Measurements from ENCODE around the gene INPP5A. TPM values are rescaled to one million over a fixed set of nuclear protein-coding genes. Genes with fewer than 3 reads are reported as not detected.

Gene INPP5A
- total RNA-seq, 1 donor from 2014 or later, result 30.6 TPM

DNA sequence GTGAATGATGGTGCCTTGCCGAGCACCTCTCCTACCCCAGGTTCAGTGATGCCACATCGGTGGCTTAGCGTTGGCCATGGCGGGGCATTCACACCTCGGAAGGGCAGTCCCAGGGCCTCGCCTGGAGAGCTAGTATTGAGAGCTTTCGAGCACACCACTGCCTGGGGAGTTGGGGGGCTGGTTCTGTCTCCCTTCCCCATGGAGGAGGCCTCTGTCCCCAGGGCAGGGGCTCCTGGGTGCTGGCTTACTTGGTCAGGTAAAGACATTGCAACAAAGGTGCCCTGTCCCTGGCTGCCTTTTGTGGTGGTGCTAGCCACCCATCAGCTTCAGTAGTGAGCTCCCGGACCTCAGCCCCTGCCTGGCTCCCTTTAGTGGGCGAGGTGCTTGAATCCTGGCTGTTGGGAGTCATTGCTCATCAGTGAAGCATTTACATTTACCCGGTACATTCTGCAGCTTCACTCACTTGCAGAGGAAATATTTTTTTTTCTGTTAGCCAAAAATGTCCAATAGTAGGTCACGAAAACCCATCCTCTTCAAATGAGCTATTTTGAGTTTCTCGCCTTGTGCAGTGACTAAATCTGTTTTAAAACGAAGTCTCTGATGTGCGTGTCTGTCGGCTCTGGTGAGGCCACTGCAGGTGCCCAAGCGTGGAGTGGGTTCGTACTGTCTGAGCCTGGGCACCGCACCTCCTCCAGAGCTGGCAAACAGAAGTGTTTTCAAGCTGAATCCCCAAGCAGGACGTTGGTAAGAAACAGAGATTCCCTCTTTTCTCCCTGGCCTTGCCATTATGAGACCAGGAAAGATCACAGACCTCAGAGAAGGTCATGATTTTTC, 95.5 kb downstream of the INPP5A start:
- no peaks in the 10 kb centered on the region for H3K27me3 Mint-ChIP-seq
- TF ChIP-seq, protein P1, sequence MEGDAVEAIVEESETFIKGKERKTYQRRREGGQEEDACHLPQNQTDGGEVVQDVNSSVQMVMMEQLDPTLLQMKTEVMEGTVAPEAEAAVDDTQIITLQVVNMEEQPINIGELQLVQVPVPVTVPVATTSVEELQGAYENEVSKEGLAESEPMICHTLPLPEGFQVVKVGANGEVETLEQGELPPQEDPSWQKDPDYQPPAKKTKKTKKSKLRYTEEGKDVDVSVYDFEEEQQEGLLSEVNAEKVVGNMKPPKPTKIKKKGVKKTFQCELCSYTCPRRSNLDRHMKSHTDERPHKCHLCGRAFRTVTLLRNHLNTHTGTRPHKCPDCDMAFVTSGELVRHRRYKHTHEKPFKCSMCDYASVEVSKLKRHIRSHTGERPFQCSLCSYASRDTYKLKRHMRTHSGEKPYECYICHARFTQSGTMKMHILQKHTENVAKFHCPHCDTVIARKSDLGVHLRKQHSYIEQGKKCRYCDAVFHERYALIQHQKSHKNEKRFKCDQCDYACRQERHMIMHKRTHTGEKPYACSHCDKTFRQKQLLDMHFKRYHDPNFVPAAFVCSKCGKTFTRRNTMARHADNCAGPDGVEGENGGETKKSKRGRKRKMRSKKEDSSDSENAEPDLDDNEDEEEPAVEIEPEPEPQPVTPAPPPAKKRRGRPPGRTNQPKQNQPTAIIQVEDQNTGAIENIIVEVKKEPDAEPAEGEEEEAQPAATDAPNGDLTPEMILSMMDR (IDR thresholded peaks at IDR 0.05; ENCODE audit: unreplicated experiment), result no peak
- H3K4me3 Mint-ChIP-seq (ENCODE audit: low read depth), result no peak overlapping the region
- no peak for DNase-seq (ENCODE audit: low spot score, unreplicated experiment)
- H3K36me3 Mint-ChIP-seq (ENCODE audit: insufficient read depth), result no peaks in the 10 kb centered on the region
- peaks cover 3% of the 10 kb centered on the region for H3K4me1 Mint-ChIP-seq (ENCODE audit: low read depth)
- H3K27ac Mint-ChIP-seq, result no peak overlapping the region
- H3K9me3 Mint-ChIP-seq (ENCODE audit: low read depth), result no peaks in the 10 kb centered on the region

DNA sequence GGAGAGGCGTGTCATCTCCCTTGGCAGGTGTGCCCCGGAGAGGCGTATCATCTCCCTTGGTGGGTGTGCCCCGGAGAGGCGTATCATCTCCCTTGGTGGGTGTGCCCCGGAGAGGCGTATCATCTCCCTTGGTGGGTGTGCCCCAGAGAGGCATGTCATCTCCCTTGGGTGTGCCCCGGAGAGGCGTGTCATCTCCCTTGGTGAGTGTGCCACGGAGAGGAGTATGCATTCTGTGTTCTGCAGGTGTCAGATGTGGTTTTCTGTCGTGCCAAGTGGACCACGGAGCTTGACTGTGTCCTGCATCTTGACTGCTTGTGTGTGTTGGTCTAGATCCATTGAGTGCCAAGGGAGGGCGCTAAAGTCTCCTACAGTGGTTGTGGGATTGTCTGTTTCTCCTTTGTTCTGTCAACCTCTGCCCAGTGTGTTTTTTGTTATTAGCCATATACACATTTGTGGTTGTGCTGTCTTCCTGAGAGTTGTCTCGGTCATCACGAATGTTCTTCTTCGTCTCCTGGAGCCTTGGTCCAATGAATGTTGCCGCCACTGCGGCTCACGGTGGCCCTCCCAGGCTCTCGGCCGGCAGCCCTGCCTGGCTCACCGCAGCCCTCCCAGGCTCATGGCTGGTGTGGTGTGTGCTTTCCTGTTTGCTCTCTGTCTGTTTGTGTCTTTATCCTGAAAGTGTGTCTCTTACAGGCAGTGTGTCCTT, 96.8 kb downstream of the INPP5A start:
- no peaks in the 10 kb centered on the region for H3K27me3 Mint-ChIP-seq
- no peaks in the 10 kb centered on the region for H3K36me3 Mint-ChIP-seq (ENCODE audit: insufficient read depth)
- TF ChIP-seq, protein P1 (IDR thresholded peaks at IDR 0.05; ENCODE audit: unreplicated experiment), result peak; percentile 7
- no peak overlapping the region for H3K4me3 Mint-ChIP-seq (ENCODE audit: low read depth)
- peaks cover 2% of the 10 kb centered on the region for H3K4me1 Mint-ChIP-seq (ENCODE audit: low read depth)
- no peak overlapping the region for H3K27ac Mint-ChIP-seq
- no peak for DNase-seq (ENCODE audit: low spot score, unreplicated experiment)
- no peaks in the 10 kb centered on the region for H3K9me3 Mint-ChIP-seq (ENCODE audit: low read depth)

DNA sequence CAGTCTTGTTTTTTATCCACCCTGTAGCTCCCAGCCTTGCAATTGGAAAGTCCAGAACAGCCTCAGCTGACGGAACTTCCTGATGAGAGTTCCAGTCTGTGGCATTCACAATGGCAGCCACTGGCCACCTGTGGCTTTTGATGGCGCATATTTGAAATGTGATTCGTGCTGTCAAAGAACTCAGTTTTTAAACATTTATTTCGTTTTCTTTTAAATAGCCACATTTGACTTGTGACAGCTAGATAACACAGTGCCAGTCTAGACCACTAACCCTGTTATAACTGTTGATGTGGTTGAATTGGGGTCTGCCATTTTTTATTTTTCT, 97.3 kb downstream of the INPP5A start:
- DNase-seq (ENCODE audit: low spot score, unreplicated experiment), result no peak
- Mint-ChIP-seq H3K4me3 (ENCODE audit: low read depth) (no peak overlapping the region), H3K4me1 (ENCODE audit: low read depth) (peaks cover 2% of the 10 kb centered on the region), H3K9me3 (ENCODE audit: low read depth) (no peaks in the 10 kb centered on the region), H3K27ac (no peak overlapping the region), H3K36me3 (ENCODE audit: insufficient read depth) (no peaks in the 10 kb centered on the region), H3K27me3 (no peaks in the 10 kb centered on the region)
- TF ChIP-seq, protein P1 (IDR thresholded peaks at IDR 0.05; ENCODE audit: unreplicated experiment), result no peak

DNA sequence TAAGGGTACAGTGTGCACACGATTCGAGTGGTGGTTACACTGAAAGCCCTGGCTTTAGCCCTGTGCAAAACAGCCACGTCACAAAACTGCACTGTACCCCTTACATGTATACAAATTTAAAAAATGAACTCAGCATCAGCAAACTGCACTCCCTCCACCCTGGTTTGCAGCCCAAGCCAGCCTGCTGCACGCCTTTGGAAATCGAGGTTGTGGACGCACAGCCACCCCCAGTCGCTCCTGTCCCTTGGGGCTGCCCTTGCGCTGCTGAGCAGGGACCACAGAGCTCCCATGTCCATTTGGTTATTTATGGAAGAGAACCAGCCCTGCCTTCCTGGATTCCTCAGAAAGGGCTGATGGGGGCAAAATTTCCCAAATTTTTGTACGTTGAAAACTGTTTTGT, 98.8 kb downstream of the INPP5A start:
- Mint-ChIP-seq H3K27me3 (no peaks in the 10 kb centered on the region), H3K4me1 (ENCODE audit: low read depth) (peaks cover 2% of the 10 kb centered on the region), H3K27ac (peak overlapping the region; percentile 37), H3K36me3 (ENCODE audit: insufficient read depth) (peaks cover 2% of the 10 kb centered on the region), H3K9me3 (ENCODE audit: low read depth) (no peaks in the 10 kb centered on the region), H3K4me3 (ENCODE audit: low read depth) (no peak overlapping the region)
- TF ChIP-seq, protein P1 (IDR thresholded peaks at IDR 0.05; ENCODE audit: unreplicated experiment), result no peak
- DNase-seq (ENCODE audit: low spot score, unreplicated experiment), result no peak

DNA sequence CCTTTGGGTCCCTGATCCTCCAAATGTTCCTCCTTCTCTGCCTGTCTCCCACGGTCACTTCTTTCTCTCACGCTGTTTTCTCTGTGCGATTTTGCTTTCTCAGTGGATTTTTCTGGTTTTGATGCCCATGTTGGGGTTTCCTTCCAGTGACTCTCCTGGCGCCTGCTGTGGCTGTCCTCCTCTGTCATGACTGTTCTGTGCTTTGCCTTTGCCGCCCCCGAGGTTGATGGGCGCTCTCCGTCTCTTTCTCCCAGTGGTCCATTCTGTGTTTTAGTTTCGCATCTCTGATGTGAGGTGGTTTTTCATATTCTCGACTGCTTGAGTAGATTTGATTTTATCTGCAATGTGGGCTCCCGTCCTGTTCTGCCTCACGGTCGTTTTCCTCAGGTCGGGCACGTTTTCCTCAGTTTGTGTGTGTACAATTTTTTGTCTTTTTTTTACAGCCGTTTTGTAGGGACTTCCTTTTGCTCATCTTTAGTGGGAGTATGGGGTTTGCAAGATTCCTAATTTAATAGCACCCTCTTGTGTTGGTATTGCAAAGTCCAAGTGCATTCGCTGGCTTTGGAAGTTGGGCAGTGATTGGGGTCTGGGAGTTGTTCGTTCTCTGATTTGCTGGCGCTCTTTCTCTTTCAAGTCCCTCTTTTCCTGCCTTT, 100.0 kb downstream of the INPP5A start:
- Mint-ChIP-seq H3K27ac (no peak overlapping the region), H3K4me1 (ENCODE audit: low read depth) (peaks cover 5% of the 10 kb centered on the region), H3K4me3 (ENCODE audit: low read depth) (no peak overlapping the region), H3K27me3 (no peaks in the 10 kb centered on the region), H3K9me3 (ENCODE audit: low read depth) (no peaks in the 10 kb centered on the region), H3K36me3 (ENCODE audit: insufficient read depth) (peaks cover 2% of the 10 kb centered on the region)
- no peak for DNase-seq (ENCODE audit: low spot score, unreplicated experiment)
- TF ChIP-seq, protein P1 (IDR thresholded peaks at IDR 0.05; ENCODE audit: unreplicated experiment), result peak; percentile 74

Data from progenitor cell of endocrine pancreas (in vitro differentiated cells).